ENCODE data around the gene B4GALNT4. TPM values are rescaled to one million over a fixed set of nuclear protein-coding genes. Genes with fewer than 3 reads are reported as not detected.

The B4GALNT4 gene
- total and polyA plus RNA-seq, 2 of the 4 experiments (the other 2 are of a cell fraction), result 5.2 to 38.6 TPM

DNA sequence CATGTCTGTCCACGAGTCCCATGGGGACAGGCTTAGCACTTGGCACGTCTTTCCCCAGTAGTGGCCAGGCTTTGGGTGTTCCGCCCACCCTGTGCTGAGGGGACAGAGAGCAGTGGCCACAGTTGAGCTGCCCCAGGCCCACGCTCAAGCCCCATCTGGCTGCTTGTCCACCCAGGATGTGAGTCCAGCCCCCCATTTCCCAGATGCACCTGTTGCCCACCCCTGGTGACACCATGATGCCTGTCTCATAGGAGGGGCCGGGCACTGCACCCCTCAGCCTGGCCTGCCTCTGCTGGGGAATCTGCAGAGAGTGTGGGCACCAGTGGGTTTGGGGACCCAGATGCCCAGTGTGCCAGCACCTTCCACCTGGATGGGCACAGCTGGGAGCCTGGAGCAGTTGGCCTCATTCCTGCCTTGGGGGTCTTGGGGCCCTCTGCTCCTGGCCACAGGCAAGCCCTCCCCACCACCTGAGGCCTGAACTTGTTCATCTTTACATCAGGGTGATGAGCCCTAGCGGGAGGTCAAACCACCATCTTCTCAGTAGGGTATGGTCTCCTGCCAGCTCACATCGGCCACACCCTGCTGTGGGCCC, 39.8 kb downstream of the B4GALNT4 start:
- Histone ChIP-seq H3K4ac (ENCODE audit: low read depth, low read length) (no peak overlapping the region), H2BK5ac (ENCODE audit: low read depth, low read length, poor library complexity, severe bottlenecking) (no peak overlapping the region), H4K8ac (ENCODE audit: low read depth in 2 of 2, low read length in 2 of 2) (no peak overlapping the region), H4K91ac (ENCODE audit: insufficient read depth, low read depth, low read length) (no peak overlapping the region), H2BK15ac (ENCODE audit: low read depth, low read length) (no peak overlapping the region), H3K56ac (ENCODE audit: extremely low read depth, insufficient read depth, low read length) (no peak overlapping the region), H3K9me3 (ENCODE audit: control insufficient read depth, insufficient read depth, low read length) (no peaks in the 10 kb centered on the region), H2AK9ac (replicated peaks; ENCODE audit: low read depth, low read length, poor library complexity) (no peak overlapping the region), H4K5ac (ENCODE audit: low read depth, low read length) (no peak overlapping the region), H3K4me2 (ENCODE audit: low read depth, low read length) (no peak overlapping the region), H3K36me3 (ENCODE audit: control insufficient read depth, insufficient read depth, low read length) (no peaks in the 10 kb centered on the region), H4K20me1 (ENCODE audit: insufficient read depth, low read length) (no peaks in the 10 kb centered on the region), H2BK120ac (ENCODE audit: low read depth, low read length) (no peak overlapping the region), H2AFZ (replicated peaks; ENCODE audit: low read length, poor library complexity) (no peak overlapping the region), H3K4me3 (ENCODE audit: insufficient read depth, low read depth, low read length) (no peak overlapping the region), H3K18ac (ENCODE audit: low read depth, low read length) (no peak overlapping the region), H3K4me1 (ENCODE audit: control insufficient read depth, insufficient read depth, low read length) (peaks cover 3% of the 10 kb centered on the region; the same call in 1 of the 2 replicates), H2BK20ac (ENCODE audit: low read depth, low read length) (no peak overlapping the region), H3K14ac (replicated peaks; ENCODE audit: low read depth, low read length) (no peak overlapping the region), H3K27me3 (ENCODE audit: control insufficient read depth, insufficient read depth, low read length) (no peaks in the 10 kb centered on the region; the same call in 1 of the 2 replicates), H3K23ac (ENCODE audit: low read depth, low read length) (no peak overlapping the region), H3K79me1 (ENCODE audit: low read depth in 1 of 2, low read length in 2 of 2) (no peaks in the 10 kb centered on the region), H3K9ac (ENCODE audit: low read depth, low read length) (no peak overlapping the region), H3K9me1 (ENCODE audit: insufficient read depth, low read length) (no peaks in the 10 kb centered on the region), H2AK5ac (ENCODE audit: low read depth, low read length) (no peak overlapping the region), H3K27ac (ENCODE audit: insufficient read depth, low read length) (no peak overlapping the region)
- in situ Hi-C loops (cut with MboI; ENCODE audit: low sequenced_read_pairs) (no loop called here), dilution Hi-C loops (cut with HindIII; ENCODE audit: low sequenced_read_pairs, unreplicated experiment) (no loop called here), intact Hi-C loops (cut with micrococcal nuclease) (no loop called here)
- CTCF ChIA-PET, result no interaction called here
- WGBS, 2 experiments (ENCODE audit: extremely low coverage in 2 of 2, insufficient read length in 1 of 2), result 74% methylated on average over 4 of the region's 7 CpGs; no CpG with 5 or more reads in 1 of the 2 experiments
- DNase-seq (no peak), ATAC-seq (ENCODE audit: low read depth) (no peak)
- POLR2A ChIA-PET (ENCODE audit: unreplicated experiment), result no interaction called here
- no TSS peak for BruUV-seq (replicated peaks)
- TF ChIP-seq, protein P1, sequence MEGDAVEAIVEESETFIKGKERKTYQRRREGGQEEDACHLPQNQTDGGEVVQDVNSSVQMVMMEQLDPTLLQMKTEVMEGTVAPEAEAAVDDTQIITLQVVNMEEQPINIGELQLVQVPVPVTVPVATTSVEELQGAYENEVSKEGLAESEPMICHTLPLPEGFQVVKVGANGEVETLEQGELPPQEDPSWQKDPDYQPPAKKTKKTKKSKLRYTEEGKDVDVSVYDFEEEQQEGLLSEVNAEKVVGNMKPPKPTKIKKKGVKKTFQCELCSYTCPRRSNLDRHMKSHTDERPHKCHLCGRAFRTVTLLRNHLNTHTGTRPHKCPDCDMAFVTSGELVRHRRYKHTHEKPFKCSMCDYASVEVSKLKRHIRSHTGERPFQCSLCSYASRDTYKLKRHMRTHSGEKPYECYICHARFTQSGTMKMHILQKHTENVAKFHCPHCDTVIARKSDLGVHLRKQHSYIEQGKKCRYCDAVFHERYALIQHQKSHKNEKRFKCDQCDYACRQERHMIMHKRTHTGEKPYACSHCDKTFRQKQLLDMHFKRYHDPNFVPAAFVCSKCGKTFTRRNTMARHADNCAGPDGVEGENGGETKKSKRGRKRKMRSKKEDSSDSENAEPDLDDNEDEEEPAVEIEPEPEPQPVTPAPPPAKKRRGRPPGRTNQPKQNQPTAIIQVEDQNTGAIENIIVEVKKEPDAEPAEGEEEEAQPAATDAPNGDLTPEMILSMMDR (conservative IDR thresholded peaks at IDR 0.05; ENCODE audit: low read depth, low read length), result no peak
- TF ChIP-seq MXI1 (IDR thresholded peaks at IDR 0.05; ENCODE audit: borderline replicate concordance, low read depth, low read length), result no peak
- no peak for TF ChIP-seq CEBPB (IDR thresholded peaks at IDR 0.05; ENCODE audit: low read depth, low read length)
- TF ChIP-seq CHD1 (IDR thresholded peaks at IDR 0.05; ENCODE audit: low read depth, low read length), result no peak
- no peak for TF ChIP-seq NFE2L2 (IDR thresholded peaks at IDR 0.05; ENCODE audit: low read depth, low read length)
- TF ChIP-seq RCOR1 (IDR thresholded peaks at IDR 0.05; ENCODE audit: insufficient replicate concordance, low read length), result no peak
- TF ChIP-seq FOS (IDR thresholded peaks at IDR 0.05; ENCODE audit: low read depth, low read length), result no peak
- TF ChIP-seq RFX5 (IDR thresholded peaks at IDR 0.05; ENCODE audit: low read depth, low read length), result no peak
- no peak for TF ChIP-seq SMC3 (IDR thresholded peaks at IDR 0.05; ENCODE audit: low read depth, low read length)
